K562 (cell line): ENCODE results near the gene MARS1. TPM values are rescaled to one million over a fixed set of nuclear protein-coding genes. Genes with fewer than 3 reads are reported as not detected.

ENCODE experiments used
- CBFA2T3 ChIP-seq: fragments of 450-650 bp; IDR thresholded peaks from 2 replicates; pipeline ENCODE4 v1.6.1; 2017
- CEBPZ ChIP-seq: fragments of 150-350 bp; IDR thresholded peaks from 2 replicates; pipeline ENCODE4 v1.6.1; 2014; ENCODE audit warnings: low read depth, mild to moderate bottlenecking, low read length, borderline replicate concordance
- DMBX1 ChIP-seq: fragments of 250-450 bp; sonication (Bioruptor Pico); IDR thresholded peaks from 2 replicates; pipeline ENCODE4 v1.8.0; 2022; ENCODE audit warnings: inconsistent platforms, mild to moderate bottlenecking, moderate library complexity, borderline replicate concordance
- FOXA1 ChIP-seq: fragments of 450-650 bp; IDR thresholded peaks from 2 replicates; pipeline ENCODE4 v1.6.1; 2016; ENCODE audit warnings: mild to moderate bottlenecking, borderline replicate concordance
- FOXK2 ChIP-seq, 2 experiments: fragments of 450-650 bp; IDR thresholded peaks in 1 of 2; conservative IDR thresholded peaks in 1 of 2; 2 replicates each; pipeline ENCODE4 v1.6.1; 2016; ENCODE audit warnings: low read depth in 2 of 2, mild to moderate bottlenecking in 1 of 2
- HLTF ChIP-seq: fragments of 450-650 bp; IDR thresholded peaks from 2 replicates; pipeline ENCODE4 v1.6.1; 2016
- MEIS2 ChIP-seq: fragments of 450-650 bp; IDR thresholded peaks from 2 replicates; pipeline ENCODE4 v1.6.1; 2014; ENCODE audit warnings: mild to moderate bottlenecking; ENCODE audit not compliant: partially characterized antibody
- NCOR1 ChIP-seq: fragments of 450-650 bp; IDR thresholded peaks from 2 replicates; pipeline ENCODE4 v1.6.1; 2016; ENCODE audit warnings: mild to moderate bottlenecking, moderate library complexity
- NRF1 ChIP-seq, 2 experiments: fragments of 450-650 bp; IDR thresholded peaks in 1 of 2; conservative IDR thresholded peaks in 1 of 2; 2 replicates each; pipeline ENCODE4 v1.6.1; 2014; ENCODE audit warnings: mild to moderate bottlenecking in 2 of 2
- PHB ChIP-seq: fragments of 250-450 bp; sonication (Bioruptor Pico); IDR thresholded peaks from 2 replicates; pipeline ENCODE4 v1.5.0; 2021
- PPARD ChIP-seq: fragments of 250-450 bp; sonication (Bioruptor Pico); IDR thresholded peaks from 2 replicates; pipeline ENCODE4 v1.8.0; 2022; ENCODE audit warnings: inconsistent platforms, mild to moderate bottlenecking, moderate library complexity
- RBBP5 ChIP-seq: fragments of 200-600 bp; sonication (generic); IDR thresholded peaks from 2 replicates; pipeline ENCODE4 v1.6.1; 2012; ENCODE audit warnings: borderline replicate concordance, mild to moderate bottlenecking, low read length, control low read depth, inconsistent platforms; ENCODE audit not compliant: insufficient read depth, poor library complexity, severe bottlenecking
- SFPQ ChIP-seq: fragments of 200-400 bp; formaldehyde crosslinking; IDR thresholded peaks from 2 replicates; pipeline ENCODE4 v1.6.1; 2017; ENCODE audit warnings: mild to moderate bottlenecking, low read depth, low read length, moderate library complexity
- TAF7 ChIP-seq: fragments of 450-650 bp; IDR thresholded peaks from 2 replicates; pipeline ENCODE4 v1.6.1; 2016; ENCODE audit warnings: missing genetic modification characterization, missing compliant biosample characterization
- TAL1 ChIP-seq: fragments of 450-650 bp; IDR thresholded peaks from 2 replicates; pipeline ENCODE4 v1.6.1; 2016; ENCODE audit warnings: mild to moderate bottlenecking
- ZNF134 ChIP-seq: fragments of 250-450 bp; sonication (Bioruptor Pico); conservative IDR thresholded peaks from 2 replicates; pipeline ENCODE4 v1.4.0; 2020
- ZNF212 ChIP-seq: fragments of 450-650 bp; formaldehyde crosslinking; IDR thresholded peaks from 2 replicates; pipeline ENCODE4 v1.4.0; 2020; ENCODE audit warnings: mild to moderate bottlenecking
- ZNF239 ChIP-seq: fragments of 250-450 bp; sonication (Bioruptor Pico); IDR thresholded peaks from 2 replicates; pipeline ENCODE4 v1.4.0; 2020; ENCODE audit warnings: mild to moderate bottlenecking
- ZNF311 ChIP-seq: fragments of 250-450 bp; sonication (Bioruptor Pico); IDR thresholded peaks from 2 replicates; pipeline ENCODE4 v1.4.0; 2020; ENCODE audit warnings: mild to moderate bottlenecking, moderate library complexity
- ZNF408 ChIP-seq: fragments of 250-450 bp; sonication (Bioruptor Pico); IDR thresholded peaks from 2 replicates; pipeline ENCODE4 v1.4.0; 2020; ENCODE audit warnings: low read depth, mild to moderate bottlenecking, moderate library complexity
- ZNF431 ChIP-seq: sonication (generic); formaldehyde crosslinking; IDR thresholded peaks from 2 replicates; pipeline ENCODE4 v1.8.0; 2022; ENCODE audit warnings: mild to moderate bottlenecking, missing genetic modification reagents
- ZNF780A ChIP-seq: fragments of 250-450 bp; sonication (Bioruptor Pico); IDR thresholded peaks from 2 replicates; pipeline ENCODE4 v1.5.0; 2021; ENCODE audit warnings: mild to moderate bottlenecking
- ZZZ3 ChIP-seq: fragments of 450-650 bp; IDR thresholded peaks from 2 replicates; pipeline ENCODE4 v1.6.1; 2016; ENCODE audit warnings: antibody characterized with exemption, mild to moderate bottlenecking, moderate library complexity
- polyA plus RNA-seq, 8 experiments: library from polyadenylated mRNA; depleted of rRNA in 4 of 8; stranded (reverse) in 5 of 8; unstranded in 3 of 8; fragments of >200 nt; fragmentation: Nextera tagmentation in 2 of 8; fragmentation: Illumina TruSeq in 1 of 8; extraction: Ambion mirVana in 2 of 8; extraction: Trizol in 1 of 8; gene quantifications; 2 replicates each; pipeline versions ENCODE4 v1.2.1 to v1.2.3, GENCODE V29; 2011 to 2014; ENCODE audit warnings: inconsistent platforms in 1 of 8, missing spikeins in 1 of 8
- total RNA-seq, 7 experiments: library from RNA; depleted of rRNA in 6 of 7; stranded (reverse); fragments of >200 nt in 6 of 7; fragmentation: Illumina TruSeq in 2 of 7; extraction: Trizol in 2 of 7; gene quantifications; 2 replicates each; pipeline versions ENCODE4 v1.2.1 to v1.2.3, GENCODE V29; 2011 to 2021; ENCODE audit warnings: low replicate concordance in 1 of 7

MARS1 gene
- total and polyA plus RNA-seq, 9 of the 15 experiments (the other 6 are each of a cell fraction or from before 2014, with no cell fraction given): 117 to 382 (median 220) TPM

GRCh38 chr12:57547288-57548012 lies 59.6 kb downstream of the MARS1 start (continued):
- TF ChIP-seq CBFA2T3: no peak
- no peak for TF ChIP-seq ZNF134 (CRISPR knock-in tag)
- TF ChIP-seq FOXA1: no peak
- TF ChIP-seq SFPQ: no peak
- no peak; a peak in 2 of 4 replicates for TF ChIP-seq NRF1 (conservative IDR thresholded peaks at IDR 0.05 in 1 of 2, IDR thresholded peaks at IDR 0.05 in 1 of 2)
- TF ChIP-seq HLTF: no peak
- no peak for TF ChIP-seq CEBPZ
- TF ChIP-seq ZNF431: no peak
- no peak for TF ChIP-seq ZNF311
- no peak for TF ChIP-seq ZNF780A (CRISPR knock-in tag)
- no peak for TF ChIP-seq RBBP5
- TF ChIP-seq TAL1: no peak
- no peak for TF ChIP-seq TAF7
- TF ChIP-seq DMBX1 (CRISPR knock-in tag): no peak
- TF ChIP-seq PPARD: no peak
- no peak for TF ChIP-seq ZNF408 (CRISPR knock-in tag)
- TF ChIP-seq NCOR1: no peak
- TF ChIP-seq ZNF239: no peak
- no peak for TF ChIP-seq PHB (CRISPR knock-in tag)
- TF ChIP-seq ZNF212 (CRISPR knock-in tag): no peak
- no peak for TF ChIP-seq MEIS2
- TF ChIP-seq FOXK2 (conservative IDR thresholded peaks at IDR 0.05 in 1 of 2, IDR thresholded peaks at IDR 0.05 in 1 of 2; ENCODE audit: low read depth in 2 of 2): no peak; a peak in 1 of 4 replicates
- TF ChIP-seq ZZZ3: no peak
